GM12872 (cell line): ENCODE results near the gene SDK2.
A peak's percentile ranks its signal among the peaks of the same experiment; 100 is the strongest.

Experiments
- CTCF ChIP-seq: IDR thresholded peaks from 3 replicates; pipeline ENCODE4 v1.5.1; 2011; ENCODE audit warnings: low read depth, mild to moderate bottlenecking, low read length, moderate library complexity; ENCODE audit not compliant: insufficient read depth

Gene SDK2

GRCh38 chr17:73348829-73349095 lies 295.5 kb downstream of the SDK2 start:
- TF ChIP-seq CTCF, result no peak

GRCh38 chr17:73348018-73348828 lies 296.0 kb downstream of the SDK2 start:
- TF ChIP-seq CTCF, result no peak

GRCh38 chr17:73347351-73347750 lies 296.9 kb downstream of the SDK2 start:
- no peak for TF ChIP-seq CTCF

GRCh38 chr17:73346501-73347162 lies 297.6 kb downstream of the SDK2 start:
- TF ChIP-seq CTCF, result no peak

GRCh38 chr17:73343739-73344454 lies 300.3 kb downstream of the SDK2 start:
- TF ChIP-seq CTCF, result no peak

- TF ChIP-seq CTCF, result no peak
Measured at GRCh38 chr17:73343168-73343634, 301.0 kb downstream of the SDK2 start.

GRCh38 chr17:73342541-73343167 lies 301.6 kb downstream of the SDK2 start:
- TF ChIP-seq CTCF, result peak; percentile 44; the same call in 1 of the 3 replicates
